GM23338 (cell line): ENCODE results near the gene OR2C1. TPM values are rescaled to one million over a fixed set of nuclear protein-coding genes. Genes with fewer than 3 reads are reported as not detected.

Experiments
- ATAC-seq: fragments of 200-7000 bp; cut with Tn5 transposase; 3 replicates; pipeline ENCODE4 v1.9.1; 2020
- DNase-seq: peaks from one replicate; pipeline ENCODE4 v3.0.0-alpha.2; 2015; ENCODE audit warnings: low spot score
- H2AFZ ChIP-seq: fragments of 200-600 bp; sonication (generic); 2 replicates; pipeline ENCODE4 v1.8.0; 2016; ENCODE audit warnings: antibody characterized with exemption, mild to moderate bottlenecking, moderate library complexity
- H3F3A ChIP-seq: fragments of 200-600 bp; sonication (generic); replicated peaks from 2 replicates; pipeline ENCODE4 v1.8.0; 2017; ENCODE audit warnings: antibody characterized with exemption, mixed run types, low read depth
- H3K27ac ChIP-seq: fragments of 200-600 bp; sonication (generic); 2 replicates; pipeline ENCODE4 v1.6.1; 2016; ENCODE audit warnings: low read depth
- H3K27me3 ChIP-seq: fragments of 200-600 bp; sonication (generic); 2 replicates; pipeline ENCODE4 v1.8.0; 2016; ENCODE audit warnings: mild to moderate bottlenecking, mixed run types, moderate library complexity; ENCODE audit not compliant: insufficient read depth
- H3K36me3 ChIP-seq: fragments of 200-600 bp; sonication (generic); 2 replicates; pipeline ENCODE4 v1.8.0; 2016; ENCODE audit warnings: mild to moderate bottlenecking; ENCODE audit not compliant: insufficient read depth
- H3K4me1 ChIP-seq: fragments of 200-600 bp; sonication (generic); 2 replicates; pipeline ENCODE4 v1.8.0; 2016; ENCODE audit warnings: mild to moderate bottlenecking, moderate library complexity; ENCODE audit not compliant: insufficient read depth
- H3K4me2 ChIP-seq: fragments of 200-600 bp; sonication (generic); 2 replicates; pipeline ENCODE4 v1.7.1; 2017; ENCODE audit warnings: mixed run types
- H3K4me3 ChIP-seq: fragments of 200-600 bp; sonication (generic); 2 replicates; pipeline ENCODE4 v1.6.1; 2016; ENCODE audit warnings: mixed run types
- H3K79me2 ChIP-seq: fragments of 200-600 bp; sonication (generic); replicated peaks from 2 replicates; pipeline ENCODE4 v1.8.0; 2017; ENCODE audit warnings: mild to moderate bottlenecking; ENCODE audit not compliant: insufficient read depth
- H3K9me2 ChIP-seq: fragments of 200-600 bp; sonication (generic); 2 replicates; pipeline ENCODE4 v1.8.0; 2017; ENCODE audit not compliant: insufficient read depth
- H4K20me1 ChIP-seq: fragments of 200-600 bp; sonication (generic); replicated peaks from 2 replicates; pipeline ENCODE4 v1.8.0; 2017; ENCODE audit warnings: mild to moderate bottlenecking; ENCODE audit not compliant: insufficient read depth
- H3K27ac Mint-ChIP-seq: 2 replicates; pipeline ENCODE4 v1.8.0; 2020; ENCODE audit warnings: inconsistent platforms, mild to moderate bottlenecking, moderate library complexity, mixed read lengths
- H3K27me3 Mint-ChIP-seq: 3 replicates; pipeline ENCODE4 v1.8.0; 2022; ENCODE audit warnings: low read depth, mild to moderate bottlenecking, moderate library complexity, mixed read lengths, inconsistent platforms; ENCODE audit not compliant: insufficient read depth, poor library complexity
- H3K36me3 Mint-ChIP-seq: 3 replicates; pipeline ENCODE4 v1.8.0; 2021; ENCODE audit warnings: low read depth, mild to moderate bottlenecking, inconsistent platforms, moderate library complexity, mixed read lengths
- H3K4me1 Mint-ChIP-seq: 3 replicates; pipeline ENCODE4 v1.8.0; 2020; ENCODE audit warnings: mild to moderate bottlenecking, inconsistent platforms, mixed read lengths
- H3K4me3 Mint-ChIP-seq: 3 replicates; pipeline ENCODE4 v1.8.0; 2021; ENCODE audit warnings: moderate library complexity, mild to moderate bottlenecking, inconsistent platforms, mixed read lengths
- H3K9me3 Mint-ChIP-seq: 3 replicates; pipeline ENCODE4 v1.8.0; 2020; ENCODE audit warnings: moderate library complexity, mild to moderate bottlenecking, inconsistent platforms, mixed read lengths
- CREB1 ChIP-seq: fragments of 250-450 bp; sonication (Bioruptor Pico); IDR thresholded peaks from 2 replicates; pipeline ENCODE4 v1.5.0; 2020; ENCODE audit warnings: low read depth, mild to moderate bottlenecking, moderate library complexity
- ETS1 ChIP-seq: IDR thresholded peaks from 2 replicates; pipeline ENCODE4 v1.6.1; 2016; ENCODE audit warnings: antibody characterized with exemption
- EZH2 ChIP-seq: fragments of 200-600 bp; sonication (generic); IDR thresholded peaks from one replicate; pipeline ENCODE4 v1.8.0; 2017; ENCODE audit warnings: antibody characterized with exemption, mild to moderate bottlenecking, low read depth; ENCODE audit not compliant: unreplicated experiment
- EZH2phosphoT487 ChIP-seq: fragments of 200-600 bp; sonication (generic); IDR thresholded peaks from one replicate; pipeline ENCODE4 v1.8.1; 2018; ENCODE audit warnings: antibody characterized with exemption; ENCODE audit not compliant: unreplicated experiment
- JUNB ChIP-seq: IDR thresholded peaks from one replicate; pipeline ENCODE4 v1.6.1; 2016; ENCODE audit warnings: antibody characterized with exemption; ENCODE audit not compliant: unreplicated experiment
- NANOG ChIP-seq: IDR thresholded peaks from 2 replicates; pipeline ENCODE4 v1.6.1; 2016; ENCODE audit warnings: antibody characterized with exemption, borderline replicate concordance
- POLR2AphosphoS5 ChIP-seq: IDR thresholded peaks from 2 replicates; pipeline ENCODE4 v1.6.1; 2016; ENCODE audit warnings: antibody characterized with exemption, low read depth
- STAT1 ChIP-seq: IDR thresholded peaks from one replicate; pipeline ENCODE4 v1.6.1; 2016; ENCODE audit warnings: antibody characterized with exemption; ENCODE audit not compliant: unreplicated experiment
- ZNF114 ChIP-seq: fragments of 250-450 bp; sonication (Bioruptor Pico); IDR thresholded peaks from 2 replicates; pipeline ENCODE4 v1.5.0; 2020; ENCODE audit warnings: mild to moderate bottlenecking, moderate library complexity
- ZNF331 ChIP-seq: fragments of 250-450 bp; sonication (Bioruptor Pico); IDR thresholded peaks from 2 replicates; pipeline ENCODE4 v1.5.0; 2020; ENCODE audit warnings: low read depth, mild to moderate bottlenecking, moderate library complexity
- ZNF462 ChIP-seq: fragments of 250-450 bp; sonication (Bioruptor Pico); IDR thresholded peaks from 2 replicates; pipeline ENCODE4 v1.5.0; 2020; ENCODE audit warnings: mild to moderate bottlenecking, moderate library complexity
- polyA plus RNA-seq: library from polyadenylated mRNA; unstranded; fragments of >200 nt; fragmentation: Nextera tagmentation; extraction: Ambion mirVana; gene quantifications from 2 replicates; pipeline ENCODE4 v1.2.1, GENCODE V29; 2016
- total RNA-seq: library from RNA; depleted of rRNA; stranded (reverse); fragments of >200 nt; shearing (Covaris generic); gene quantifications from 2 replicates; pipeline ENCODE4 v1.2.3, GENCODE V29; 2014

The OR2C1 gene
- total and polyA plus RNA-seq, 2 experiments from 2014 or later = not detected

GRCh38 chr16:3364774-3365427 lies 9.2 kb downstream of the OR2C1 start (continued):
- TF ChIP-seq EZH2phosphoT487 (no peak), EZH2 (no peak), ZNF331 (no peak)

- H3K79me2 ChIP-seq = no peaks in the 10 kb centered on the region
- no peak for TF ChIP-seq POLR2AphosphoS5
- no peak for TF ChIP-seq ZNF331
- TF ChIP-seq EZH2phosphoT487 = no peak
- TF ChIP-seq STAT1 = no peak
- TF ChIP-seq EZH2 = no peak
- H3K27ac ChIP-seq = no peak overlapping the region
- H3K4me3 ChIP-seq = no peak overlapping the region
- DNase-seq (no peak), ATAC-seq (no peak)
- Mint-ChIP-seq H3K27me3 (peaks cover 3% of the 10 kb centered on the region), H3K4me3 (no peak overlapping the region), H3K4me1 (no peaks in the 10 kb centered on the region), H3K36me3 (peaks cover 2% of the 10 kb centered on the region; the same call in 1 of the 3 replicates), H3K9me3 (peaks cover 11% of the 10 kb centered on the region), H3K27ac (no peak overlapping the region)
- H3K36me3 ChIP-seq = no peaks in the 10 kb centered on the region
- no peaks in the 10 kb centered on the region for H3K4me1 ChIP-seq
- no peaks in the 10 kb centered on the region for H4K20me1 ChIP-seq
- no peaks in the 10 kb centered on the region for H3K27me3 ChIP-seq
- H3K9me2 ChIP-seq = no peaks in the 10 kb centered on the region
- no peak overlapping the region for H3K4me2 ChIP-seq
- H2AFZ ChIP-seq = no peak overlapping the region
- no peaks in the 10 kb centered on the region for H3F3A ChIP-seq
These were observed 13.4 kb downstream of the OR2C1 start for GRCh38 chr16:3369073-3369472.

- ATAC-seq = no peak
- no peaks in the 10 kb centered on the region for H3K4me1 Mint-ChIP-seq
- H3K9me3 Mint-ChIP-seq = peaks cover 74% of the 10 kb centered on the region
- H3K4me1 ChIP-seq = no peaks in the 10 kb centered on the region
- no peaks in the 10 kb centered on the region for H3K79me2 ChIP-seq
- no peaks in the 10 kb centered on the region for H3K9me2 ChIP-seq
- no peaks in the 10 kb centered on the region for H3K27me3 ChIP-seq
- H3F3A ChIP-seq = no peaks in the 10 kb centered on the region
- H2AFZ ChIP-seq = no peak overlapping the region
- no peak overlapping the region for H3K4me3 Mint-ChIP-seq
- no peaks in the 10 kb centered on the region; the same call in 1 of the 2 replicates for H3K36me3 ChIP-seq
- H3K27ac Mint-ChIP-seq = no peak overlapping the region
- no peak overlapping the region for H3K27ac ChIP-seq
- no peak overlapping the region for H3K4me2 ChIP-seq
- no peak overlapping the region for H3K4me3 ChIP-seq
- no peak for DNase-seq
- H3K36me3 Mint-ChIP-seq = peaks cover 26% of the 10 kb centered on the region
- H4K20me1 ChIP-seq = no peaks in the 10 kb centered on the region
- peaks cover 19% of the 10 kb centered on the region for H3K27me3 Mint-ChIP-seq
- TF ChIP-seq STAT1 = no peak
- no peak for TF ChIP-seq CREB1
- TF ChIP-seq NANOG = no peak
- no peak for TF ChIP-seq ZNF114 (CRISPR knock-in tag)
- TF ChIP-seq JUNB = no peak
- TF ChIP-seq ZNF462 = no peak
- TF ChIP-seq EZH2phosphoT487 = no peak
- no peak for TF ChIP-seq ETS1
- no peak for TF ChIP-seq EZH2
These were observed 20.0 kb downstream of the OR2C1 start for GRCh38 chr16:3375680-3376079.
